ENCODE results near the gene ITPRIP.

DNA sequence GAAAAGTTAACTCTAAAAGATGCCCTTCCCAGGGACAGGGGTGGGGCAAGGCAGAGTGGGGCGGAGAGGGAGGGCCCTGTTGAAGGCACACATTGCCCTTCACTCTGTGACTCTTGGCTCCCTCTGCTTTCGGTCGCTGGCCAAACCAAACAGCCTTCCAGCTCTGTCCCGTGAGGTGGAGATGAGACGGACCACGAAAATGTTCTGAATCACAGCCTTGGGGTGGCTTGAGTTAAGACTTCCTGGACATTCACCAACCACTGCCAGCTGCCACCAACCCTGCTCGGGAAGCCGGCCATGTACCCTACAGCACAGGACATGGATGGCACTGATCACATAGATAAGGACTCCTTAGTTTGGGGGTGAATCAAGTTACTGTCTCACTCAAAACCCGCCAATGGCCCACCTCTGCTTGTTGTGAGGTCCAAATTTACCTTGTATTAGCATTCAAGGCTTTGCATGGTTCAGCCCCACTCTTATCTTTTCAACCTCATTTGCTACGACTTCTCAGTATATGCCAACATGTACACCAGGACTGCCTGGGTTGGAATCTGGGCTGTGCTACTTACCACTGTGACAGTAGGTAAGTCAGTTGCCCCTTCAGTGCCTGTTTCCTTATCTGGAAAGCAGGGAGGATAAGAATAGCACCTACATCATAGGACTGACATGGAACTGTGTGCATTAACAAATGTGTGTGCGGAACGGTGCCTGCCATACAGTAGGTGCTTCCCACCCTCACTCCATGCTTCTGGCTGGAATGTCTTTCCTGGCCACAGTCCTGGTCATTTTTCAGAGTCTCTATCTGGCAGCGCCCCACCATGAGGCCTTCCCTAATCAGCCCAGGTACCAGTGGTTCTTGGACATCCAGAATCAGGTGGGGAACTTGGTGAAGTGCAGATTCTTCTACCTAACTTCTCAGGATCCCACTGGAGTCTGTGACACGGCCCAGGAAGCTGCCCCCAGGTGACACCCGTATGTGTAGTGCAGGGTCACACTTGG lies 28.0 kb downstream of the ITPRIP start:
- TF ChIP-seq CTCF (IDR thresholded peaks at IDR 0.05; ENCODE audit: poor library complexity) (no peak), EZH2 (IDR thresholded peaks at IDR 0.05; ENCODE audit: borderline replicate concordance) (no peak)
